GM21423 (cell line): ENCODE measurements around the gene PPARD.
A peak's percentile ranks its signal among the peaks of the same experiment; 100 is the strongest.
"Not testable (repeated sequence)": the region's sequence is repeated elsewhere in the genome, so short reads cannot be mapped to it uniquely, and the experiment has no call there.

ENCODE experiments used
- ATAC-seq: cut with Tn5 transposase; IDR thresholded peaks from one replicate; pipeline ENCODE4 v1.9.1; 2021; ENCODE audit warnings: mild to moderate bottlenecking, moderate library complexity; ENCODE audit not compliant: unreplicated experiment

Gene PPARD

DNA sequence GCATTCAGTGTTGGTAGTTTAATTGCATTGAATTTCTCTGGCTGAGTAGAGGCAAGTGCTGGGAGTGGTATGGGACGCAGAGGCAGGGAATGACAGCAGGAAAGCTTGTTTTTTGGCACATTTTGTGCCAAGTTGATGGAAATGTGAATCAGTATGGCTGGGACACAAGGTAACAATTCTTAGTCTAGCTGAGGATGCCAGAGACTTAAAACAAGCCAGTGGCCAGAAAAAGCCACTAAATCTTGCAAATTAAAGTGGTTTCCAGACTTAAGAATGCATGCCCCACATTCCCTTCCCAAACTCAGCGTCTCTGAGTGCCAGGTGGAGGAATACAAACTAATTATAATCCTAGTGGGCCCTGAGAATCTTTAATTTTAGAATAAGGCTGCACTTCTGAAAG is 35.9 kb downstream of the PPARD start:
- no peak for ATAC-seq

DNA sequence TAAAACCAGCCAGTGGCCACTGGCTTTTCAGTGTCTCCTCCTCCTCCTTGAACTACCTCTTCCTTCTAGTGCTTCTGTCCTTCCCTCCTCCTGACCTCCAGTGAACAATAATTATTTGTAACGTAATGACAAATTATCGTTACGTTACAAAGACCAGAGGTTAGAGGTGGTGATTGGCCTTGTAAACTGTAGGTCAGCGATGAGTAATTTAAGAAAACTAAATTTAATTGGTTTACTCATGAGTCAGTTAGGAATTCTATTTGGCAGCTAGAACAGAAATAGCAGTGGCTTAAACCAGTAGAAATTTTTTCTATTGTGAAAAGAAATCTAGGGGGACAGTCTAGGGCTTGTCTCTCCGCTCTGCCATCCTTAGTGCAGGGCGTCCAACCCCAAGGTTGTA is 38.8 kb downstream of the PPARD start:
- ATAC-seq = no peak

DNA sequence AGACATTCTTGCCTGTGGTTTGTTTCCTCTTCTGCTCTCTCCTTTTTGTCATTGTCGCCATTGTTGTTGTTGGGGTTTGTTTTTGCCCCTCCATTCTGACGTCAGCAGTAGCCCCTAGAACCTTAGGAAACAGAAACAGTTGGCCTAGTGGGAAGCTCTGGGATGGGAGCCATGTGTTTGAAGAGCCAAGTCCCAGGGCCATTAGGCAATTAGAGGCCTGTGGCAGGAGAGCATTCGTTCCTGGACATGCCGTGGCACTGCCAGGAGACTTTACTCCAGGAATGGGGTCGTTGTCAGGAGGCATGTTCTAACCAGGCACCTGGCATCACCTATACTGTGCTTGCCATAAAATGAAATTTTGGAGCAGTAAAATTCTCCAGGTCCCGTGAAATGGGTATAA is 39.7 kb downstream of the PPARD start:
- ATAC-seq = no peak

- no peak for ATAC-seq
Measured at GRCh38 chr6:35385457-35386202, 43.3 kb downstream of the PPARD start.

GRCh38 chr6:35386989-35387388 is 44.6 kb downstream of the PPARD start:
- no peak for ATAC-seq

DNA sequence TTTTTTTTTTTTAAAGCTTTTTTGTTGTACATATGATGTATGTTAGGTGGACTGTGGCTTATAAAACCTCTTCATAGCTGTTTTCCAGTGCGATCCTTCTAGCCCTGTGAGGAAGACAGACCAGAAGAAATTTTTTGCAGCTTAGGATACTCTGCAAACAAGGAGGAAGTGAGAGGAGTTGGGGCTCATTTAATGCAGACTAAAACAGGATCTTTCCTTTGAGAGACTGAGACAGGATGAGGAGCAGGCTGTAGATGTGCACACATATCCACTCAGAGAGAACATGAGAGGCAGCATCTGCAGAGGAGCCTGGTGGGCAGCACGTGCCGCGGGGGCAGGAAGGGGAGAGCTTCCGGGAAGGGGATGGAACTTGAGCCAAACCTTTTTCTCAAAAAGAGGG is 45.7 kb downstream of the PPARD start:
- no peak for ATAC-seq

GRCh38 chr6:35388772-35389352 is 46.5 kb downstream of the PPARD start:
- ATAC-seq = no peak

- not testable (repeated sequence) for ATAC-seq
Measured at GRCh38 chr6:35389386-35389785, 47.0 kb downstream of the PPARD start.

DNA sequence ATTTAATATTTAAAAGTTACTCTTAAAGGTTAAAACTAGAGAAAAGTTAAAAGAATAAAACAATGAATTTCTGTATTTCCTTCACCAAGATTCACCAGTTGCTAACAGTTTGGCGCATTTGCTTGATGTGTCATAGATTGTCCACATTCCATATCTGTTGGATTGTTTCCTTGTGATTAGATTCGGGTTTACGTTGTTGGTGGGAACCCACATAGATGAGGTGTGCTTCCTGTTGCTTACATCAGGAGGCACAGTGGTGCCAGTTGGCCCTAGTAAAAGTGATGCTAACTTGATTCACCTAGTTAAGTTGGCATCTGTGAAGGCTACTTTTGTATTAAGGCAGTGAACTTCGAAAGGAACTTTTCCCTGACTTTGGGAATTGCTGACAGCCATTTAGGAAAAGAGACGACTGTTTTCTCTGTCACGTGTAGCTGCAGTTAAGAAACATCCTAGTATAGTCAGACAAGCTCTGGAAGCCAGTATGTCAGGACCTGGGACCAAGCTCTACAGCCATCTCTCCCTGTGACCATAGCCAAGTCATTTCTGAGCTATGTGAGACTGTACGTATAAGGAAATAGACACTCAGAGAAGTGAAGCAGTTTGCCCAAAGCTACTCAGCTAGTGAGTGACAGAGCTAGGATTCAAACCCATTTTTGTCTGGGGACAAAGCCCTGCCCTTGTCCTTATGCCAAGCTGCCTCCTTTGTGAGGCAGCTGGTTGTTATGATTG is 49.0 kb downstream of the PPARD start:
- no peak for ATAC-seq

DNA sequence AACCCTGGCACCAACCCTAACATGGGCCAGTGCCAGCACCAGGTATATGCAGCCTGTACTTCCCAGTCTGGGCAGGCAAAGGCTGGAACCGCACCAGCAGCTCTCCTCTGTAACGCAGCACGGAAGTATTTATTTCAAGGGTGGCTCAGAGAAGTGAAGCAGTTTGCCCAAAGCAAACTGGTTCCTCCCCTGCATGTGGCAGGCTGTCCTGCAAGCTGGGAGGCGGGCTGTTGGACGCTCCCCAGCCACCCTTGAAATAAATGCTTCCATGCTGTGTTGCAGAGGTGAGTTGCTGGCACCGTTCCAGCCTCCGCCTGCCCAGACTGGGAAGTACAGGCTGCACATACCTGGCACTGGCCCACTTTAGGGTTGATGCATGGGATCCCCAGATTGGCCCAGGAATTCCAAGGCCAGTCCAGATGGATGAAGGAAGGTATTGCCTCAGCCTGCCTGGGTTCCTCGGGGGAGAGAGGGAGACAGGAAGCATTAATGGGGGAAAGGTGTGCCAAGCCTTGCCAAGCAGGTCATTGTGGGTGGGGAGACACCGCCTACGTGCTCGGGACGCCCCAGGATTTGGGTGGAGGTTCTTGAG is 49.8 kb downstream of the PPARD start:
- no peak for ATAC-seq

GRCh38 chr6:35392773-35393672 is 50.7 kb downstream of the PPARD start:
- ATAC-seq = no peak

DNA sequence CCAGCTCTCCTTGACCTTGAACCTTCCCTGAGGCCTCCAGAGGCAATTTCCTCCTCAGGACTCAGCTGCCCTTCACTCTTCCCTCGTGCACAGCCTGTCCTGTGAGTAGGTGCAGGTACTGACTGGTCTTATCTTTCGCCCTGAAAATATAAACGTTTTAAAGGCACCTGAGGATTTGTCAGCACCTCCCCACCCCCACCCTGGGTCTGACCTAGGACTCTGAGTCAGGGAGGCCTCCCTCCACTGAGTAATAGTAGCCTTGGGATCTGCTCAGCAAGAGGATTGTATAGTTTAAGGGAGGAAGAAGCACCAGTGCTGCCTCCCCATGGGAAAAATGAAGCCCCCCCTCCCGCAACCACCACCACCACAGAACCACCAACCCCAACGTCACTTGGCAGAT is 54.6 kb downstream of the PPARD start:
- ATAC-seq = no peak

DNA sequence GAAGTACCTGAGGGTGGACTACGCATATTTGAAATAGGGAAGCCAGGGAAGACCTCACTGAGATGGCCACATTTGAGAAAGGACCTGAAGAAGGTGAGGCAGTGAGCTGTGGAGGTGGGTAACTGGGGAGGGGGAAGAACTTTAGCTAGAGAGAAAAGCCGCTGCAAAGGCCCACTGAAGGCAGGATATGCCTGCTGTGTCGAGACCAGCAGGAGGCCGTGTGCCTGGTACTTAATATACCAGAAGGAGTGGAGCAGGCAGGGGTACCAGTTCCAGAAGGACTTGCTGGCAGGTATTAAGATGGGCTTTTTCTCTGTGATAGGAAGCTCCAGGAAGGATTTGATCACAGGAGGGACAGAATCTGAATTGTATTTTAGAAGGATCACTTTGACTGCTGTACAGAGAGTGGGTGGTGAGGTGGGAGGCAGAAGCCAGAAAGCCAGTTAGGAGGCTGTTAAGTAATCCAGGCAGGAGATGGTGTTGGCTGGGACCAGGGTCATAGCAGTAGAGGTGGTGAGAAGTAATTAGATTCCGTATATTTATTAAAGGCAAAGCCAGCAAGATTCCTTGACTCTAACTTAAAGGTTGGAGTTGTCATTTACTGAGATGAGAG is 55.6 kb downstream of the PPARD start:
- no peak for ATAC-seq

DNA sequence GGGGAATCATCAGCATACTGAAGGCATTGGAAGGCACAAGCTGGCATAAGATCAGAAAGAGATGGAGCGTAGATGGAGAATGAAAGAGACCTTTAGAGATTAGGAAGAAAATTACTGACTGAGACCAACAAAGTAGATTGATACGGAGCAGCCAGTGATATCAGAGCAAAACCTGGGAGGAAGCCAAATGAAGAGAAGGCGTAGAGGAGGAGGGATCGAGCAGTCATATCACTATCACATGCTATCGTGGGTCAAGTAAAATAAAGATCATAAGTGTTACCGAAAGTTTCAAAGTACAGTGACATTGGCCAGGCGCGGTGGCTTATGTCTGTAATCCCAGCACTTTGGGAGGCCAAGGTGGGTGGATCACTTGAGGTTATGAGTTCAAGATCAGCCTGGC is 56.2 kb downstream of the PPARD start:
- ATAC-seq = no peak

DNA sequence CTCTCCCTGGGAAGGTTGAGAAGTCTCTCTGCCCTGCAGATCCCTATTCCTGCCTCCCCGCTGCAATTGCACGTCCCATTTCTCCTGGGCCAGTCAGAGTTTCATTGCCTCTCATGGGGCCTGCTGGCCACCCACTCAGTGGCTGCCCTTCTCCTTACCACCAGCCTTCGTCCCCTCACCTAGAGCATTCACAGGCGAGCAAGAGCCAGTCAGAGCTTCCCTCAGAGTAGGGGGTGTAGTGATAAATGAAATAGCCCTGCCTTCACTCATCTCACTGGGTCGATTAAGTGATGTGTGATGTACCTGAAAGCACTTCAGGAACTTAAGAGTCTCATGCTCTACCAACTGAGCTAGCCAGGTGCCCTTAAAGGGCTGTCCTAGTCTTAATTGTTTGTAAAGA is 57.8 kb downstream of the PPARD start:
- no peak for ATAC-seq

DNA sequence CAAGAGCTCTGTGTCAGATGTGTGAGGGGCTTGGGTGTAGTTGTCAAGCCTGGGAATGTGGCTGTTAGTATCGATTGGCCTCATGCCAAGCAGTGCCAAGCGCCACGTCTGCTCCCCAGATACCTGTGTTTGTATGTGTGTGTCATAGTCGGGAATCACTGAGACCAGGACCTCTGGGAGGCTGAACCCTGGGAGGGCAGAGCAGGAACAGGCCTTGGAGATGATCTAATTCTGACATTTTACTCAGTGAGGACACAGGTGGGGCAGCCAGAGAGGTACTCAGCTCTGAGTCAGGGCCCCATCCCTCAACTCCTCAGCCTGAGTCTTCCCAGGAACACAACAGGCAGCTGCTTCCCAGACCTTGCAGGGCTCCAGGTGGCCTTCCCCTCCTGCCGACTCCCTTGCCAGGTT is 58.5 kb downstream of the PPARD start:
- ATAC-seq = no peak

DNA sequence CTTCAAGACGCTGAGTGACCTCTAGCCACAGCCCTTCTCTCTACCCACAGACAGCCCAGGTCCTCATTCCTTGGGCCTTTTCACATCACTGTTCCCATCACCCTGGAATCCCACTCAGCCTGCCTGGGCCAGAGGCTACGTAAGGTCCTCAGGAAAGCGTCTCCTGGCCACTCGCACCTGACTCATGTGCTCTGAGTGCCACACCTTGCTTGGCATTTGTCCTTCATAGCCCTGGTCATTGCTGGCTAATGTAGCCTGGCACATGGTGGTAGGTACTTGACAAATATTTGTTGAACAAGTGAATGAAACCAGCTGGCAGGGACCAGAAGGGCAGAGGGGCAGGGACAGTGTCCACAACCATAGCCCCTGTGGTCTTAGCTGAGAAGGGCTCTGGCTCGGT is 59.2 kb downstream of the PPARD start:
- no peak for ATAC-seq

DNA sequence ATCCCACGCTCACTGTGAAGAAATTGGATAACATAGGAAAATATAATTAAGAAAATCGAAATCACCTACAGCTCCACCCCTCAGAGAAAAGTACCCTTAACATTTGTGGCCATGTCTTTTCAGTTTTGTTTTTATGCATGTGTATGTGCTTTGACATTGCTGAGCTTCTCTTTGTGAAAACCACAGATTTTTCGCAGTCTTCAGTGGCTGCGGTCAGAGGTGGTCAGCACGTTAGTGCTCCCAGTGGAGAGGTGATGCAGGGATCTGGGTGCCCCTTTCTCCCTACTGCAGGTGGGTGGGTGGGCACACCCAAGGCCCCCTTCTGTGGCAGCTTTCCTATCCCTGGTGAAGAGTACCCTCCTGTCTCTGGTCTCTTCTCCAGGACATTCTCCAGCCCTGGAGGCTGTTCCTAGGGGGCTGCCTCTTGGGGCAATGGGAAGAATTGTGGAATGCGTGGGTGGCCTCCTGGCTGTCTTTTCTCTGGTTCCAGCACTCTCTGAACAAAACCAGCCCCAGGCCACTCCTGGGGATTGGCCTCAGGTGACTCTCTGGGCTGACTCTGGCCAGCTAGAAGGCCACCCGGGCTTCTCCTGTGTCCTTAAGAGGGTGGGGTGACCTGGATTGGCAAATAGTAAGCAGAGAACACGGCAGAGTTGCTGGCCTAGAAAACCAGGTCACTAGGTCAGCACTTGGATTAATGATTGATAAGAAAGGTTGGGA is 59.9 kb downstream of the PPARD start:
- peak; percentile 70 for ATAC-seq

DNA sequence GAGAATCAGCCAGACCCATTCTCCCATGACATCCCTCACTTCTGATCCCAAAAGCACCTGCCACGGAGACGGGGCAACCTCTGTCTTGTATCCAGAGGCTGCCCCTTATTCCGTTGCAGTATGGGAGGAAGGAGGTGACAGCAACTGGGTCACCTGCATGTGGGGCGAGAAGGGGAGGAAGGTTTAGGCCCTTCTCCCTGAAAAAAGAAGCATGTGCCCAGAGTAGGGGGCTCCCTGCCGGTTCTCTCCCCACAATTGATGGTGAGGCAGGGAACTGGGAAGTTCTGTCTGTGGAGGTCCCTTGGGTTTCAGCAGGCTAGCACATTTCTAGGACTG is 60.5 kb downstream of the PPARD start:
- no peak for ATAC-seq
